Progenitor cell of endocrine pancreas (in vitro differentiated cells): Measurements from ENCODE around the gene PRR14L. TPM values are rescaled to one million over a fixed set of nuclear protein-coding genes. Genes with fewer than 3 reads are reported as not detected.
A peak's percentile ranks its signal among the peaks of the same experiment; 100 is the strongest.
"Not testable (repeated sequence)": the region's sequence is repeated elsewhere in the genome, so short reads cannot be mapped to it uniquely, and the experiment has no call there.

ENCODE experiments used
- DNase-seq: peaks from one replicate; pipeline ENCODE4 v3.0.0; 2021; ENCODE audit warnings: low spot score; ENCODE audit not compliant: unreplicated experiment
- H3K27ac Mint-ChIP-seq: 2 replicates; pipeline ENCODE4 v1.8.0; 2021; ENCODE audit warnings: mild to moderate bottlenecking, moderate library complexity, mixed read lengths
- H3K27me3 Mint-ChIP-seq: 2 replicates; pipeline ENCODE4 v1.8.0; 2021; ENCODE audit warnings: mixed read lengths
- H3K36me3 Mint-ChIP-seq: 2 replicates; pipeline ENCODE4 v1.8.0; 2022; ENCODE audit warnings: mixed read lengths; ENCODE audit not compliant: insufficient read depth
- H3K4me1 Mint-ChIP-seq: 2 replicates; pipeline ENCODE4 v1.8.0; 2021; ENCODE audit warnings: low read depth, mixed read lengths
- H3K4me3 Mint-ChIP-seq: 2 replicates; pipeline ENCODE4 v1.8.0; 2021; ENCODE audit warnings: low read depth, mild to moderate bottlenecking, moderate library complexity, mixed read lengths
- H3K9me3 Mint-ChIP-seq: 2 replicates; pipeline ENCODE4 v1.8.0; 2021; ENCODE audit warnings: low read depth, mixed read lengths
- total RNA-seq: library from RNA; stranded (reverse); gene quantifications from 2 replicates; pipeline ENCODE4 v1.2.1, GENCODE V29; 2021
- TF ChIP-seq, protein P1 (sequence below): fragments of 200-600 bp; sonication (generic); IDR thresholded peaks from one replicate; pipeline ENCODE4 v1.5.0; 2021; ENCODE audit warnings: antibody characterized with exemption, mild to moderate bottlenecking; ENCODE audit not compliant: unreplicated experiment

Gene PRR14L
- total RNA-seq, 1 donor from 2014 or later: 87.2 TPM

DNA sequence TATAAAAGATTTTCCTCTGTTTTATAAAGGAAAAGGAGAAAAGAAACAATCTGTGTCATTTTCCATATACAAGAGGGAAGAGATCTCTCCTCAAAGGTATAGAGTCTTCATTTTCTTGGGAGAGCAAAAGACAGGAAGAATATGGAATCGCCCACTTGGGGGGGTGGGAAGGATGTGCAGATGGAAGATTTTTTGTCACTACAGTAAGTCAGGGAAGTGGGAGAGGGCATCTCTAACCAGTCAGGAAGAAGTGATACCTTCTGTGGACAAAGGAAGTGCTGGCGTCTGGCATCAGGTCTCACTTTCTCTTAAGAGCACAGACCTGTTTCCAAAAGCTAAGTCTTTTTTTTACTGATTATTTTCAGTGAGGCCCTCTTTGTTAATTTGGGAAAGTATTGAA is 1.4 kb downstream of the PRR14L start:
- H3K9me3 Mint-ChIP-seq: no peaks in the 10 kb centered on the region
- H3K27ac Mint-ChIP-seq: peak overlapping the region; percentile 96
- TF ChIP-seq, protein P1, sequence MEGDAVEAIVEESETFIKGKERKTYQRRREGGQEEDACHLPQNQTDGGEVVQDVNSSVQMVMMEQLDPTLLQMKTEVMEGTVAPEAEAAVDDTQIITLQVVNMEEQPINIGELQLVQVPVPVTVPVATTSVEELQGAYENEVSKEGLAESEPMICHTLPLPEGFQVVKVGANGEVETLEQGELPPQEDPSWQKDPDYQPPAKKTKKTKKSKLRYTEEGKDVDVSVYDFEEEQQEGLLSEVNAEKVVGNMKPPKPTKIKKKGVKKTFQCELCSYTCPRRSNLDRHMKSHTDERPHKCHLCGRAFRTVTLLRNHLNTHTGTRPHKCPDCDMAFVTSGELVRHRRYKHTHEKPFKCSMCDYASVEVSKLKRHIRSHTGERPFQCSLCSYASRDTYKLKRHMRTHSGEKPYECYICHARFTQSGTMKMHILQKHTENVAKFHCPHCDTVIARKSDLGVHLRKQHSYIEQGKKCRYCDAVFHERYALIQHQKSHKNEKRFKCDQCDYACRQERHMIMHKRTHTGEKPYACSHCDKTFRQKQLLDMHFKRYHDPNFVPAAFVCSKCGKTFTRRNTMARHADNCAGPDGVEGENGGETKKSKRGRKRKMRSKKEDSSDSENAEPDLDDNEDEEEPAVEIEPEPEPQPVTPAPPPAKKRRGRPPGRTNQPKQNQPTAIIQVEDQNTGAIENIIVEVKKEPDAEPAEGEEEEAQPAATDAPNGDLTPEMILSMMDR: no peak
- no peak for DNase-seq
- H3K4me1 Mint-ChIP-seq: peaks cover 39% of the 10 kb centered on the region
- peaks cover 8% of the 10 kb centered on the region for H3K36me3 Mint-ChIP-seq
- peak overlapping the region; percentile 92 for H3K4me3 Mint-ChIP-seq
- H3K27me3 Mint-ChIP-seq: no peaks in the 10 kb centered on the region

DNA sequence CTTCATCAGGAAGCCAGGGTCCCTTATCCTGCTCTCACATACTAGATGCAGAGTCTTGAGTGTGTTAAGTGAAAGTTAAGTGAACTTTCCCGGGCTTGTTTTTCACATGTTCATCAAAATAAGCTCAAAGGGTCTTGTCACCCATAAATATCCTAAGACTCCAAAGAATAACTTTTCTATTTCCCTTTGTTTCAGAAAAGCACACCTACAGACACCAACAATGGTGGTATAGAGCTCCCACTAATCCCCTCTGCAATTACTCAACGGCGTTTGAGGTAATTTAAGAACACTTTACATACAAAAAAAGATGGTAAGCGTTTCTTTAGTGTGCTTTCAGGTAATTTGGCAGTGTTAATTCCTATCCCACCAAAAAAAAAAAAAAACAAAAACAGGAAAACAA is 2.5 kb downstream of the PRR14L start:
- Mint-ChIP-seq H3K27ac (peak overlapping the region; percentile 73), H3K27me3 (no peaks in the 10 kb centered on the region), H3K4me1 (peaks cover 28% of the 10 kb centered on the region), H3K4me3 (peak overlapping the region; percentile 92), H3K9me3 (no peaks in the 10 kb centered on the region), H3K36me3 (peaks cover 12% of the 10 kb centered on the region)
- TF ChIP-seq, protein P1: no peak
- DNase-seq: no peak

DNA sequence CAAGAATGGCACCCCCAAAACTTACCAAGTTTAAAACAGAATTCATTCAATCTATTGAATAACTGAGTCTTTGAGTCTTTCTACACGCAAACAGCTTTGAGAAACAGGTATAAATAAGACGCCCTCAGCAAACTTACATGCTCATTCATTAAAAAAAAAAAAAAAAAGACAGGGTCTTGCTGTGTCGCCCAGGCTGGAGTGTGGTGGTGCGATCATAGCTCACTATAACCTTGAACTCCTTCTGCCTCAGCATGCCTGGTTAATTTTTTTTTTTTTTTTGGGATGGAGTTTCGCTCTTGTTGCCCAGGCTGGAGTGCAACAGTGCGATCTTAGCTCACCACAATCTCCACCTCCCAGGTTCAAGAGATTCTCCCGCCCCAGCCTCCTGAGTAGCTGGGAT is 6.1 kb downstream of the PRR14L start:
- Mint-ChIP-seq H3K27me3 (no peaks in the 10 kb centered on the region), H3K4me1 (peaks cover 23% of the 10 kb centered on the region), H3K27ac (peak overlapping the region; percentile 38), H3K36me3 (peaks cover 20% of the 10 kb centered on the region), H3K4me3 (no peak overlapping the region), H3K9me3 (no peaks in the 10 kb centered on the region)
- TF ChIP-seq, protein P1: no peak
- DNase-seq: no peak

DNA sequence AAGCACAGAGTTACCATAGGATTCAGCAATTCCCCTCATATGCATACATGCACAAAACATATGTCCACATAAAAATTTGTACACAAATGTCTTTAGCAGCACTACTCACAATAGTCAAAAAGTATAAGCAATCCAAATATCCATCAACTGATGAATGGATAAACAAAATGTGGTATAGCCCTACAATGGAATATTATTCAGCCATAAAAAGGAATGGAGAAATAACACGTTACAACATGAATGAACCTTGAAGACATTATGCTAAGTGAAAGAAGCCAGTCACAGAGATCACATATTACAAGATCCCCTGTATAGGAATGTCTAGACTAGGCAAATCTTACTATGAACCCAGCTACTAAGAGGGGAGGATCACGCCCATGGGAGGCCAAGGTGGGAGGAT is 7.2 kb downstream of the PRR14L start:
- no peak overlapping the region for H3K4me3 Mint-ChIP-seq
- peaks cover 12% of the 10 kb centered on the region for H3K4me1 Mint-ChIP-seq
- TF ChIP-seq, protein P1: no peak
- H3K9me3 Mint-ChIP-seq: no peaks in the 10 kb centered on the region
- peaks cover 19% of the 10 kb centered on the region for H3K36me3 Mint-ChIP-seq
- no peaks in the 10 kb centered on the region for H3K27me3 Mint-ChIP-seq
- DNase-seq: no peak
- no peak overlapping the region for H3K27ac Mint-ChIP-seq

DNA sequence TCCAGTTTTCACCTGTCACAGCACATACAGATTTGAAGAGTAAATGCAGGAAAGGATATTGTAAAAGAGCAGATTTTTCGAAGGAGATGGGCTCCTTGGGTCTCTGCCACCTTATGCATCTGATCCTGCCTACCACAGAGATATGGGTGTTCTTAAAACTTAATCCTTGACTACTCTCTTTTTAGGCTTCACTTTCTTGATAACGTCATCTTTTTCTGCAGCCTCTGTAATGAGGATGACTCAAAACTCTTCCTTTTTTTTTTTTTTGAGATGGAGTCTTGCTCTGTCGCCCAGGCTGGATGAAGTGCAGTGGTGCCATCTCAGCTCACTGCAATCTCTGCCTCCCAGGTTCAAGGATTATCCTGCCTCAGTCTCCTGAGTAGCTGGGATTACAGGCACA is 7.8 kb downstream of the PRR14L start:
- Mint-ChIP-seq H3K9me3 (no peaks in the 10 kb centered on the region), H3K36me3 (peaks cover 16% of the 10 kb centered on the region), H3K4me3 (no peak overlapping the region), H3K4me1 (peaks cover 9% of the 10 kb centered on the region), H3K27ac (no peak overlapping the region), H3K27me3 (no peaks in the 10 kb centered on the region)
- DNase-seq: no peak
- TF ChIP-seq, protein P1: no peak

DNA sequence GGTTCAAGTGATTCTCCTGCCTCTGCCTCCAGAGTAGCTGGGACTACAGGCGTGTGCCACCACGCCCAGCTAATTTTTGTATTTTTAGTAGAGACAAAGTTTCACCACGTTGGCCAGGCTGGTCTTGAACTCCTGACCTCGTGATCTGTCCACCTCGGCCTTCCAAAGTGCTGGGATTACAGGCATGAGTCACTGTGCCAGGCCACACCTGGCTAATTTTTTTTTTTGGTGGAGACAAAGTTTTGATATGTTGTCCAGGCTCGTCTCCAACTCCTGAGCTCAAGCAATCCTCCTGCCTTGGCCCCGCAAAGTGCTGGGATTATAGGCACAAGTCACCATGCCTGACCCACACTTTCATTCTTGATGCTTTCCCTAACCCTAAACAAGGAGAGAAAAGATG is 9.6 kb downstream of the PRR14L start:
- H3K36me3 Mint-ChIP-seq: peaks cover 16% of the 10 kb centered on the region
- H3K27me3 Mint-ChIP-seq: not testable (repeated sequence)

More for the DNA sequence above, 9.6 kb downstream of the PRR14L start:
- not testable (repeated sequence) for H3K4me3 Mint-ChIP-seq, DNase-seq, H3K9me3 Mint-ChIP-seq, H3K4me1 Mint-ChIP-seq
- peak overlapping the region; percentile 71 for H3K27ac Mint-ChIP-seq
